Prostate gland (tissue), 2 donors: ENCODE measurements around the gene CBLL2.

Experiments
- POLR2A ChIP-seq: fragments of 450-650 bp; IDR thresholded peaks from one replicate; pipeline ENCODE4 v1.6.1; 2016; ENCODE audit warnings: antibody characterized with exemption, mild to moderate bottlenecking
- TF ChIP-seq, protein P1 (sequence below), 4 experiments: fragments of 200-600 bp in 2 of 4; fragments of 450-650 bp in 2 of 4; sonication (generic) in 2 of 4; IDR thresholded peaks; 1 replicate in 3 of 4; 2 replicates in 1 of 4; pipeline ENCODE4 v1.5.1; 2016 to 2019; ENCODE audit warnings: antibody characterized with exemption in 4 of 4, mild to moderate bottlenecking in 2 of 4, moderate library complexity in 2 of 4

DNA sequence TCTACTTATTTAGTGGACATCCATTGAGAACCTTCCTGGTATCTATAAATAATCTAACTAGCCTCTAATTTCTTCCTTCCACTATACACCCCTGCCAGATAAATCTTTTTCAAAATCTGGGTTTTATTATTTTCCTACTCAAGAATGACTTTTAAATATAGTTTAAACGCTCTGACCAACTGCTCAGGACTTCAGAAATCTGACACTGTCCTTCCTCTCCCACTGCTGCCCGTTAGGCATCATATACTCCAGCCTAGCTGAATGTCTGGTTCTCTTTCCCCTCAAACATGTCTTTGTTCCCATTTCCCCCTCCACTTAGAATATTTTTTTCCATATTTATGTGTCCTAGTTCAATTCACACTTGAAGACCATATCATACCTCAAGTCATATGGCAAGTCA is 35.2 kb upstream of the CBLL2 start:
- no peak for TF ChIP-seq POLR2A
- TF ChIP-seq, protein P1, sequence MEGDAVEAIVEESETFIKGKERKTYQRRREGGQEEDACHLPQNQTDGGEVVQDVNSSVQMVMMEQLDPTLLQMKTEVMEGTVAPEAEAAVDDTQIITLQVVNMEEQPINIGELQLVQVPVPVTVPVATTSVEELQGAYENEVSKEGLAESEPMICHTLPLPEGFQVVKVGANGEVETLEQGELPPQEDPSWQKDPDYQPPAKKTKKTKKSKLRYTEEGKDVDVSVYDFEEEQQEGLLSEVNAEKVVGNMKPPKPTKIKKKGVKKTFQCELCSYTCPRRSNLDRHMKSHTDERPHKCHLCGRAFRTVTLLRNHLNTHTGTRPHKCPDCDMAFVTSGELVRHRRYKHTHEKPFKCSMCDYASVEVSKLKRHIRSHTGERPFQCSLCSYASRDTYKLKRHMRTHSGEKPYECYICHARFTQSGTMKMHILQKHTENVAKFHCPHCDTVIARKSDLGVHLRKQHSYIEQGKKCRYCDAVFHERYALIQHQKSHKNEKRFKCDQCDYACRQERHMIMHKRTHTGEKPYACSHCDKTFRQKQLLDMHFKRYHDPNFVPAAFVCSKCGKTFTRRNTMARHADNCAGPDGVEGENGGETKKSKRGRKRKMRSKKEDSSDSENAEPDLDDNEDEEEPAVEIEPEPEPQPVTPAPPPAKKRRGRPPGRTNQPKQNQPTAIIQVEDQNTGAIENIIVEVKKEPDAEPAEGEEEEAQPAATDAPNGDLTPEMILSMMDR (IDR thresholded peaks at IDR 0.05) = no peak
